T-cell (primary cell): ENCODE results near the gene DAAM2. TPM values are rescaled to one million over a fixed set of nuclear protein-coding genes. Genes with fewer than 3 reads are reported as not detected.

Source experiments
- ATAC-seq, 4 experiments: fragments of 200-7000 bp in 3 of 4; fragments of 150-1000 bp in 1 of 4; cut with Tn5 transposase; replicated peaks in 1 of 4; 1 replicate in 3 of 4; 2 replicates in 1 of 4; pipeline ENCODE4 v1.10.0; 2021; ENCODE audit warnings: moderate library complexity in 3 of 4, mild to moderate bottlenecking in 2 of 4, moderate number of reproducible peaks in 1 of 4
- CTCF ChIA-PET, 2 donors: fragments of 300-600 bp; sonication (Branson Sonifier 250); formaldehyde crosslinking; loops; one replicate each; lab custom pipeline; 2022; ENCODE audit warnings: antibody characterized with exemption in 2 of 2; lab: Charles Lee
- POLR2A ChIA-PET, 2 donors: fragments of 300-600 bp; sonication (Branson Sonifier 250); formaldehyde crosslinking; loops; one replicate each; lab custom pipeline; 2022; ENCODE audit warnings: antibody characterized with exemption in 2 of 2; lab: Charles Lee
- DNase-seq, 35 experiments: peaks; one replicate each; pipeline versions ENCODE4 v3.0.0 to v3.0.0-alpha.2; 2013 to 2023
- H3K27ac ChIP-seq: one replicate; pipeline ENCODE4 v1.5.1; 2013; ENCODE audit warnings: low read length
- H3K27me3 ChIP-seq, 2 experiments: replicated peaks in 1 of 2; 1 replicate in 1 of 2; 2 replicates in 1 of 2; pipeline versions ENCODE4 v1.6.1 to v1.7.0; 2013; ENCODE audit warnings: low read length in 1 of 2, mixed read lengths in 1 of 2; ENCODE audit not compliant: control insufficient read depth in 2 of 2, insufficient read depth in 2 of 2; ENCODE audit errors: extremely low read depth in 1 of 2
- H3K36me3 ChIP-seq, 2 donors: 1 replicate in 1 of 2; 2 replicates in 1 of 2; pipeline versions ENCODE4 v1.6.1 to v1.7.0; 2013; ENCODE audit warnings: low read length in 1 of 2; ENCODE audit not compliant: control insufficient read depth in 2 of 2, insufficient read depth in 1 of 2; ENCODE audit errors: extremely low read depth in 1 of 2
- H3K4me1 ChIP-seq, 2 experiments: 1 replicate in 1 of 2; 2 replicates in 1 of 2; pipeline versions ENCODE4 v1.6.1 to v1.7.0; 2013; ENCODE audit warnings: low read length in 2 of 2, mixed read lengths in 1 of 2; ENCODE audit not compliant: insufficient read depth in 2 of 2, control insufficient read depth in 1 of 2; ENCODE audit errors: extremely low read depth in 1 of 2
- H3K4me3 ChIP-seq, 2 donors: 1 replicate in 1 of 2; 2 replicates in 1 of 2; pipeline versions ENCODE4 v1.5.1 to v1.7.0; 2013; ENCODE audit warnings: mild to moderate bottlenecking in 2 of 2, low read length in 1 of 2, moderate library complexity in 1 of 2; ENCODE audit not compliant: control insufficient read depth in 1 of 2; ENCODE audit errors: extremely low read depth in 1 of 2
- H3K9me3 ChIP-seq: 2 replicates; pipeline ENCODE4 v1.7.0; 2013
- H3K27ac Mint-ChIP-seq, 2 donors: one replicate each; pipeline ENCODE4 v1.8.0; 2020 to 2021; ENCODE audit warnings: mild to moderate bottlenecking in 2 of 2, mixed read lengths in 2 of 2
- H3K27me3 Mint-ChIP-seq, 2 donors: one replicate each; pipeline ENCODE4 v1.8.0; 2021 to 2022; ENCODE audit warnings: mixed read lengths in 2 of 2
- H3K36me3 Mint-ChIP-seq: one replicate; pipeline ENCODE4 v1.8.0; 2021; ENCODE audit warnings: mixed read lengths
- H3K4me1 Mint-ChIP-seq, 3 donors: one replicate each; pipeline ENCODE4 v1.8.0; 2020 to 2022; ENCODE audit warnings: mixed read lengths in 3 of 3, mild to moderate bottlenecking in 1 of 3
- H3K4me3 Mint-ChIP-seq, 3 donors: one replicate each; pipeline ENCODE4 v1.8.0; 2020 to 2022; ENCODE audit warnings: mild to moderate bottlenecking in 3 of 3, mixed read lengths in 3 of 3, moderate library complexity in 3 of 3
- H3K9me3 Mint-ChIP-seq, 3 donors: one replicate each; pipeline ENCODE4 v1.8.0; 2020 to 2022; ENCODE audit warnings: mixed read lengths in 3 of 3
- WGBS: methylation state at CpG from one replicate; pipeline ENCODE4 v1.1.5; 2013; ENCODE audit warnings: missing lambda C conversion rate; ENCODE audit not compliant: insufficient coverage; 5-methylcytosine and 5-hydroxymethylcytosine counted together
- total RNA-seq, 35 experiments: library from RNA in 6 of 35; stranded (reverse) in 6 of 35; fragments of 120-200 nt in 1 of 35; gene quantifications; one replicate each; pipeline versions ENCODE4 v1.2.1 to v1.2.4 and lab custom pipeline; 2013 to 2026

Gene DAAM2
- total RNA-seq, 5 donors from 2014 or later (not counting 1 experiment from before 2014, with no cell fraction given): 0.03 to 0.07 TPM; not detected in 3

- Histone ChIP-seq H3K4me1 (no peaks in the 10 kb centered on the region), H3K9me3 (no peaks in the 10 kb centered on the region), H3K27me3 (peaks cover 0 to 4% of the 10 kb centered on the region in 2 experiments), H3K4me3 (no peak overlapping the region), H3K36me3 (no peaks in the 10 kb centered on the region), H3K27ac (no peak overlapping the region)
- 80% methylated on average over 1 of the region's 4 CpGs for WGBS
- ATAC-seq (no peak), DNase-seq (no peak)
- H3K27ac Mint-ChIP-seq: no peak overlapping the region
- no peaks in the 10 kb centered on the region for H3K36me3 Mint-ChIP-seq
- ChIA-PET POLR2A (no interaction called here), CTCF (no interaction called here)
- no peaks in the 10 kb centered on the region for H3K4me1 Mint-ChIP-seq
- peaks cover 0 to 2% of the 10 kb centered on the region in 2 donors for H3K27me3 Mint-ChIP-seq
- H3K9me3 Mint-ChIP-seq: no peaks in the 10 kb centered on the region
- no peak overlapping the region for H3K4me3 Mint-ChIP-seq
Measured at GRCh38 chr6:39941820-39942219, 149.6 kb downstream of the DAAM2 start.

- H3K27ac Mint-ChIP-seq: no peak overlapping the region
- ATAC-seq: no peak
Measured at GRCh38 chr6:39942903-39943580, 150.9 kb downstream of the DAAM2 start.

GRCh38 chr6:39945626-39946025, 153.4 kb downstream of the DAAM2 start:
- Mint-ChIP-seq H3K4me1 (no peaks in the 10 kb centered on the region), H3K36me3 (no peaks in the 10 kb centered on the region), H3K4me3 (no peak overlapping the region), H3K27me3 (peaks cover 0 to 2% of the 10 kb centered on the region in 2 donors), H3K27ac (no peak overlapping the region), H3K9me3 (no peaks in the 10 kb centered on the region)
- 100% methylated on average over 1 of the region's 1 CpG for WGBS
- Histone ChIP-seq H3K4me1 (no peaks in the 10 kb centered on the region), H3K9me3 (no peaks in the 10 kb centered on the region), H3K27me3 (peaks cover 0 to 7% of the 10 kb centered on the region in 2 experiments), H3K36me3 (no peaks in the 10 kb centered on the region), H3K27ac (no peak overlapping the region), H3K4me3 (no peak overlapping the region)
- DNase-seq (no peak), ATAC-seq (no peak)
- ChIA-PET CTCF (no interaction called here), POLR2A (no interaction called here)

More at GRCh38 chr6:39942903-39943580, 150.9 kb downstream of the DAAM2 start:
- H3K36me3 Mint-ChIP-seq: no peaks in the 10 kb centered on the region
- no peak for DNase-seq
- POLR2A ChIA-PET: no interaction called here
- H3K27me3 Mint-ChIP-seq: peaks cover 0 to 2% of the 10 kb centered on the region in 2 donors
- H3K4me3 Mint-ChIP-seq: no peak overlapping the region
- H3K9me3 Mint-ChIP-seq: no peaks in the 10 kb centered on the region
- no peaks in the 10 kb centered on the region for H3K9me3 ChIP-seq
- H3K27me3 ChIP-seq: peaks cover 0 to 4% of the 10 kb centered on the region in 2 experiments
- CTCF ChIA-PET: no interaction called here
- WGBS: 97% methylated on average over 4 of the region's 7 CpGs
- no peaks in the 10 kb centered on the region for H3K4me1 Mint-ChIP-seq
- no peak overlapping the region for H3K27ac ChIP-seq
- no peaks in the 10 kb centered on the region for H3K36me3 ChIP-seq
- no peak overlapping the region for H3K4me3 ChIP-seq
- H3K4me1 ChIP-seq: no peaks in the 10 kb centered on the region

GRCh38 chr6:39947611-39948068, 155.5 kb downstream of the DAAM2 start:
- Histone ChIP-seq H3K4me1 (no peaks in the 10 kb centered on the region), H3K4me3 (no peak overlapping the region), H3K9me3 (no peaks in the 10 kb centered on the region), H3K27me3 (peaks cover 0 to 7% of the 10 kb centered on the region in 2 experiments), H3K27ac (no peak overlapping the region), H3K36me3 (no peaks in the 10 kb centered on the region)
- DNase-seq (no peak), ATAC-seq (no peak)
- 47% methylated on average over 3 of the region's 5 CpGs for WGBS
- Mint-ChIP-seq H3K4me1 (no peaks in the 10 kb centered on the region), H3K27ac (no peak overlapping the region), H3K9me3 (no peaks in the 10 kb centered on the region), H3K4me3 (no peak overlapping the region), H3K27me3 (peaks cover 0 to 2% of the 10 kb centered on the region in 2 donors), H3K36me3 (no peaks in the 10 kb centered on the region)
- ChIA-PET CTCF (no interaction called here), POLR2A (no interaction called here)

DNA sequence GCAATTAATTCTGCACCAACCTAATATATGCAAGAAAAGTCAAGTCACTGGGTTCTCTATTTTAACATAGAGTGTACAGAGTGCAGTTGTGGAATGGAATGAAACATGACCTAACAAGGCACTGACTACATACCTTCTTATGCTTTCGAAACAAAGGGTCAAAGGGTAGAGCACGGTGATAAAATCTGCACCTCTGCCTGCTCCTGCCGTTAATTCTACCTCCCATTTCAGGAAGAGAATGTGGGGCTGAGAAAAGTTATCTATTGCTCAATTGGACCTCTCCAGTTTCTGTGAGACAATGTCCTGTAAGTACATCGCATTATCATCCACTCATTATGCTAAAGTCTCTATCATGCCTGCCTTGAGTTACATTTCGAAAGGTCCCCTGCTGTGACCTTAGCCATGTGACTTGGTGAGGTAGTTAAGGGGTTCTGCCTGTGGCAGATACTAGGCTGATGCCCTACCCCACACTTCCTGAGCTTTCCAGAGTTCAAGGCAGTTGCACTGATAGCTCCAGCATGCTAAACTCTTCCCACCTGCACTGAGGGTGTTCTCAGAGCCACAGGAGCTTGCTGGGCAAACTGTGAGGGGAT, 156.1 kb downstream of the DAAM2 start:
- no peak for DNase-seq
- Mint-ChIP-seq H3K27me3 (peaks cover 0 to 1% of the 10 kb centered on the region in 2 donors), H3K4me1 (no peaks in the 10 kb centered on the region), H3K27ac (no peak overlapping the region), H3K4me3 (no peak overlapping the region), H3K9me3 (no peaks in the 10 kb centered on the region), H3K36me3 (no peaks in the 10 kb centered on the region)
- no CpG with 5 or more reads among the region's 5 CpGs for WGBS
- H3K36me3 ChIP-seq: no peaks in the 10 kb centered on the region
- peaks cover 0 to 7% of the 10 kb centered on the region in 2 experiments for H3K27me3 ChIP-seq
- H3K27ac ChIP-seq: no peak overlapping the region
- no peak for ATAC-seq
- POLR2A ChIA-PET: no interaction called here
- H3K4me1 ChIP-seq: no peaks in the 10 kb centered on the region
- H3K4me3 ChIP-seq: no peak overlapping the region
- CTCF ChIA-PET: no interaction called here
- H3K9me3 ChIP-seq: no peaks in the 10 kb centered on the region

DNA sequence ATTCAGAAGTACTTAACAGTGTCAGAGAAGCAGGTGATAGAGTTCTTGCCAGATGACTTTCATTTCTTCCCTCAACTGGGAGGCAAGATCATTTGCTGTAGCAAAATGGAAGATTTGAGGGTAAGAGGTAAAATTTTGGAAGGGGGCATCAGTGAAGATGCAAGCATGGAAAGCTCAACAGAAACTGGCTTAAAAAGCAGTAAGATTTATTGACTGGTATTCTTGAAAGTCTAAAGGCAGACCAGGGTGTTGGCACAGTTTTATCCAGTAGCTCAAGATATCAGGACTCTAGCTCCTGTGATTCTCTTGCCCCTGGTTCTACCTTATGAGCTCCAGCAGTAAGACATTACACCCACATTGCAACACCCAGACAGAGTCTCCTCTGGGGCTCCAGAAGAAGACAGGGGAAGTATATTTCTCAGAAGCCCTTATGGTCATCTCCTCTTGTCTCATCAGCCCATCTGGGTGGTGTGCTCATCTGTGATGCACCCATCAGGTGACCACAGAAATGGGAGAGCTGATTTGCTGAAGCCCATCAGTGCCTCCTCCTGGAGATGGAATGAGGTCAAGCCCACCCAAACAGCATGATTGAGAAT, 158.0 kb downstream of the DAAM2 start:
- Mint-ChIP-seq H3K9me3 (peaks cover 0 to under 1% (median 0%) of the 10 kb centered on the region in 3 donors), H3K27me3 (peaks cover 0 to under 1% of the 10 kb centered on the region in 2 donors), H3K4me1 (no peaks in the 10 kb centered on the region), H3K36me3 (no peaks in the 10 kb centered on the region), H3K4me3 (no peak overlapping the region), H3K27ac (no peak overlapping the region)
- Histone ChIP-seq H3K27ac (no peak overlapping the region), H3K4me3 (no peak overlapping the region), H3K4me1 (no peaks in the 10 kb centered on the region), H3K27me3 (peaks cover 2 to 3% of the 10 kb centered on the region in 2 experiments), H3K9me3 (no peaks in the 10 kb centered on the region), H3K36me3 (no peaks in the 10 kb centered on the region)
- no peak for DNase-seq
- ChIA-PET CTCF (no interaction called here), POLR2A (no interaction called here)
- ATAC-seq: no peak
